ENCODE measurements around the gene KMT2E. TPM values are rescaled to one million over a fixed set of nuclear protein-coding genes. Genes with fewer than 3 reads are reported as not detected.

KMT2E gene
- 50.1 and 52.5 TPM in 2 replicates for total RNA-seq (2014; rRNA removed; shearing (Covaris generic))
- 68.0 and 72.8 TPM in 2 replicates for total RNA-seq (2022)
- Bru-seq, nascent RNA: percentile 95 among the genes with signal in this experiment
- BruChase-seq, experiment 1, labeled RNA remaining after a 6-hour chase: percentile 88 among the genes with signal in this experiment
- BruChase-seq, experiment 2, labeled RNA remaining after a 2-hour chase: percentile 89 among the genes with signal in this experiment
- long read RNA-seq, partial matches to known transcripts: 19 of 35 reads
- long read RNA-seq, other reads (novel, unspliced or antisense): 15 of 35 reads

GRCh38 chr7:105013816-105014692, at the start of gene KMT2E:
Gene KMT2E, plus strand, starts transcription at chr7:105014205. Its CDS starts 26,748 bp downstream, at chr7:105040953.
- BruUV-seq (replicated peaks): no TSS peak
- H3K27ac ChIP-seq (ENCODE audit: low read depth, low read length, poor library complexity, severe bottlenecking): peak within 1 kb of the TSS; percentile 96
- H3K9me2 ChIP-seq (ENCODE audit: insufficient read depth, low read length): no peaks in the 10 kb centered on the region
- peak within 1 kb of the TSS; percentile 71; the same call in 1 of the 2 replicates for H2AFZ ChIP-seq (ENCODE audit: low read length)
- H3K36me3 ChIP-seq (ENCODE audit: insufficient read depth, low read length): peaks cover 45% of the 10 kb centered on the region
- peaks cover 47% of the 10 kb centered on the region for H4K20me1 ChIP-seq (ENCODE audit: insufficient read depth, low read length)
- peak; percentile 92 for DNase-seq (ENCODE audit: low spot score)
- intact Hi-C loops (cut with micrococcal nuclease; ENCODE audit: unreplicated experiment): loop anchor here (1.0 to 10.0 kb wide), 5 partner anchors 31 to 1101 kb away; partner anchors contain the start of genes PUS7 and SYPL1
- peak within 1 kb of the TSS; percentile 90 for H3K4me3 ChIP-seq (ENCODE audit: low read depth, low read length, poor library complexity, severe bottlenecking)
- TF ChIP-seq CTCF (conservative IDR thresholded peaks at IDR 0.05; ENCODE audit: low read length): peak; percentile 27; the same call in 1 of the 2 replicates
- no peak for TF ChIP-seq EZH2phosphoT487 (IDR thresholded peaks at IDR 0.05; ENCODE audit: borderline replicate concordance, low read depth, low read length)
- POLR2A ChIA-PET: interaction anchor here (0.5 to 4.2 kb wide), 16 partner anchors 9 to 517 kb away, joined by 3 to 49 read pairs (median 4); partner anchors contain the start of gene RINT1
- CTCF ChIA-PET (ENCODE audit: unreplicated experiment): interaction anchor here (2.0 kb wide), 1 partner anchor 14 kb away, joined by 4 read pairs; no protein-coding TSS in a partner anchor
- H3K79me2 ChIP-seq (ENCODE audit: insufficient read depth, low read depth, low read length): peaks cover 50% of the 10 kb centered on the region
- H3K4me2 ChIP-seq (ENCODE audit: low read length): peak within 1 kb of the TSS; percentile 98
- H3K9me3 ChIP-seq (ENCODE audit: low read length): no peaks in the 10 kb centered on the region
- peaks cover 43% of the 10 kb centered on the region for H3K4me1 ChIP-seq (ENCODE audit: insufficient read depth, low read length, poor library complexity, severe bottlenecking)

- Histone ChIP-seq H3K36me3 (ENCODE audit: insufficient read depth, low read length) (peaks cover 18% of the 10 kb centered on the region; the same call in 1 of the 2 replicates), H3K79me2 (ENCODE audit: insufficient read depth, low read depth, low read length) (no peaks in the 10 kb centered on the region), H4K20me1 (ENCODE audit: insufficient read depth, low read length) (no peaks in the 10 kb centered on the region), H3K27ac (ENCODE audit: low read depth, low read length, poor library complexity, severe bottlenecking) (no peak overlapping the region), H3K9me3 (ENCODE audit: low read length) (peaks cover 16% of the 10 kb centered on the region), H3K4me1 (ENCODE audit: insufficient read depth, low read length, poor library complexity, severe bottlenecking) (peaks cover 11% of the 10 kb centered on the region), H3K4me3 (ENCODE audit: low read depth, low read length, poor library complexity, severe bottlenecking) (no peak overlapping the region), H3K4me2 (ENCODE audit: low read length) (no peak overlapping the region), H2AFZ (ENCODE audit: low read length) (no peak overlapping the region), H3K9me2 (ENCODE audit: insufficient read depth, low read length) (no peaks in the 10 kb centered on the region)
- CTCF ChIA-PET (ENCODE audit: unreplicated experiment): no interaction called here
- BruUV-seq (replicated peaks): no TSS peak
- intact Hi-C loops (cut with micrococcal nuclease; ENCODE audit: unreplicated experiment): no loop called here
- TF ChIP-seq EZH2phosphoT487 (IDR thresholded peaks at IDR 0.05; ENCODE audit: borderline replicate concordance, low read depth, low read length) (no peak), CTCF (conservative IDR thresholded peaks at IDR 0.05; ENCODE audit: low read length) (no peak)
- POLR2A ChIA-PET: interaction anchor here (1.0 to 1.1 kb wide), 2 partner anchors 9 to 15 kb away, joined by 3 to 4 read pairs; no protein-coding TSS in a partner anchor
- DNase-seq (ENCODE audit: low spot score): no peak
Observed at GRCh38 chr7:104964626-104965236, 49.3 kb upstream of the KMT2E start.
